Body of pancreas (tissue), 4 donors: ENCODE measurements around the gene COTL1.

Experiments
- CTCF ChIP-seq, 7 experiments: fragments of 450-650 bp in 4 of 7; fragments of 200-600 bp in 3 of 7; sonication (generic) in 3 of 7; IDR thresholded peaks; one replicate each; pipeline ENCODE4 v1.5.1; 2016 to 2019; ENCODE audit warnings: antibody characterized with exemption in 7 of 7
- POLR2A ChIP-seq, 3 donors: fragments of 450-650 bp; IDR thresholded peaks; one replicate each; pipeline ENCODE4 v1.6.1; 2016; ENCODE audit warnings: antibody characterized with exemption in 3 of 3, mild to moderate bottlenecking in 2 of 3

DNA sequence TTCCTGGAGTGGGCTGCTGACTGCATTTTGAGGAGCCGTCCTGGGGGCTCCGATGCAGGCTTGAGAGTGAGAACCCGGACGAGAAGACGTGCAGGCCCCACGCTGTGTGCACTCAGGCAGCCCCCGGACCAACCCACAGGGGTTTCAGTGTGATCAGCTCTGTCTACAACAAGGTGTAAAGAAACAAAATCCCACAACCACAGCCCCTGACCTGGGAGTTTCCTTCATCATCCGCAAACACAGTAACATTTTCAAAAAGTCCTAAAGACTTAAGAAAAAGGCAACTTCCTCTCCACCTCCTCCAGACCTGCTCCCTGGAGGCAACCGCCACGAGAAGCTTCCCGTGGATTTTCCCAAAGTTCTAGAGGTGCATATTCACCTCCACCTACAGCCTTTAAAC is 98.0 kb downstream of the COTL1 start:
- TF ChIP-seq CTCF (IDR thresholded peaks at IDR 0.05) (no peak), POLR2A (IDR thresholded peaks at IDR 0.05) (no peak)
